Fibroblast of lung (primary cell): ENCODE measurements around the gene TMEM258. TPM values are rescaled to one million over a fixed set of nuclear protein-coding genes. Genes with fewer than 3 reads are reported as not detected.

ENCODE experiments used
- DNase-seq, 2 donors: peaks; one replicate each; pipeline versions ENCODE4 v3.0.0 to v3.0.0-alpha.2; 2010; ENCODE audit warnings: low read depth in 2 of 2
- H2AFZ ChIP-seq: 2 replicates; pipeline ENCODE4 v1.5.1; 2012; ENCODE audit warnings: low read length, control low read depth, inconsistent platforms
- H3K27ac ChIP-seq: 2 replicates; pipeline ENCODE4 v1.5.1; 2011; ENCODE audit warnings: low read length, control low read depth; ENCODE audit not compliant: insufficient read depth
- H3K27me3 ChIP-seq: 2 replicates; pipeline ENCODE4 v1.5.1; 2011; ENCODE audit warnings: mild to moderate bottlenecking, low read length; ENCODE audit not compliant: control insufficient read depth, insufficient read depth
- H3K36me3 ChIP-seq: 2 replicates; pipeline ENCODE4 v1.5.1; 2011; ENCODE audit warnings: low read length; ENCODE audit not compliant: control insufficient read depth, insufficient read depth
- H3K4me1 ChIP-seq: 2 replicates; pipeline ENCODE4 v1.5.1; 2011; ENCODE audit warnings: low read length; ENCODE audit not compliant: control insufficient read depth, insufficient read depth; ENCODE audit errors: extremely low read depth
- H3K4me2 ChIP-seq: 2 replicates; pipeline ENCODE4 v1.5.1; 2011; ENCODE audit warnings: low read length, control low read depth; ENCODE audit not compliant: insufficient read depth; ENCODE audit errors: extremely low read depth
- H3K4me3 ChIP-seq, 4 experiments: fragments of 200-600 bp in 1 of 4; sonication (generic) in 1 of 4; replicated peaks in 1 of 4; 2 replicates each; pipeline ENCODE4 v1.5.1; 2011 to 2016; ENCODE audit warnings: low read length in 4 of 4, low read depth in 3 of 4, mild to moderate bottlenecking in 3 of 4, control low read depth in 2 of 4, inconsistent platforms in 1 of 4, mixed read lengths in 1 of 4; ENCODE audit not compliant: insufficient read depth in 1 of 4; ENCODE audit errors: control extremely low read depth in 1 of 4
- H3K79me2 ChIP-seq: 2 replicates; pipeline ENCODE4 v1.5.1; 2012; ENCODE audit warnings: mild to moderate bottlenecking, low read length, inconsistent platforms; ENCODE audit not compliant: control insufficient read depth, insufficient read depth
- H3K9ac ChIP-seq: 2 replicates; pipeline ENCODE4 v1.5.1; 2011; ENCODE audit warnings: mild to moderate bottlenecking, low read length, control low read depth; ENCODE audit not compliant: insufficient read depth
- H3K9me3 ChIP-seq: 2 replicates; pipeline ENCODE4 v1.5.1; 2012; ENCODE audit warnings: low read depth, low read length; ENCODE audit not compliant: control insufficient read depth, insufficient read depth
- H4K20me1 ChIP-seq: 2 replicates; pipeline ENCODE4 v1.5.1; 2011; ENCODE audit warnings: low read length; ENCODE audit not compliant: control insufficient read depth, insufficient read depth; ENCODE audit errors: extremely low read depth
- EZH2 ChIP-seq: IDR thresholded peaks from 2 replicates; pipeline ENCODE4 v1.5.1; 2012; ENCODE audit warnings: low read length, control low read depth, mild to moderate bottlenecking; ENCODE audit errors: missing control alignments
- polyA plus RNA-seq, 2 donors: library from polyadenylated mRNA; depleted of rRNA in 1 of 2; stranded (reverse) in 1 of 2; unstranded in 1 of 2; fragments of >200 nt; gene quantifications; 2 replicates each; pipeline ENCODE4 v1.2.1, GENCODE V29; 2011 to 2012; ENCODE audit warnings: missing spikeins in 1 of 2
- total RNA-seq: library from RNA; depleted of rRNA; stranded (reverse); fragments of >200 nt; gene quantifications from 2 replicates; pipeline ENCODE4 v1.2.1, GENCODE V29; 2014
- TF ChIP-seq, protein P1 (sequence below), 2 donors: IDR thresholded peaks in 1 of 2; conservative IDR thresholded peaks in 1 of 2; 1 replicate in 1 of 2; 2 replicates in 1 of 2; pipeline ENCODE4 v1.5.1; 2011 to 2012; ENCODE audit warnings: low read length in 2 of 2, control low read depth in 1 of 2, inconsistent platforms in 1 of 2, low read depth in 1 of 2, mild to moderate bottlenecking in 1 of 2

The TMEM258 gene
- total and polyA plus RNA-seq, 2 donors (not counting 1 experiment from before 2014, with no cell fraction given) = 173 to 245 TPM

GRCh38 chr11:61761440-61762222 is 30.8 kb downstream of the TMEM258 start:
- Histone ChIP-seq H2AFZ (no peak overlapping the region), H3K9me3 (no peaks in the 10 kb centered on the region), H3K4me2 (no peak overlapping the region), H4K20me1 (no peaks in the 10 kb centered on the region), H3K4me1 (no peaks in the 10 kb centered on the region), H3K9ac (no peak overlapping the region), H3K36me3 (no peaks in the 10 kb centered on the region), H3K27ac (no peak overlapping the region), H3K27me3 (peaks cover 3% of the 10 kb centered on the region), H3K79me2 (no peaks in the 10 kb centered on the region), H3K4me3 (no peak overlapping the region)
- DNase-seq = no peak
- no peak for TF ChIP-seq EZH2
- TF ChIP-seq, protein P1, sequence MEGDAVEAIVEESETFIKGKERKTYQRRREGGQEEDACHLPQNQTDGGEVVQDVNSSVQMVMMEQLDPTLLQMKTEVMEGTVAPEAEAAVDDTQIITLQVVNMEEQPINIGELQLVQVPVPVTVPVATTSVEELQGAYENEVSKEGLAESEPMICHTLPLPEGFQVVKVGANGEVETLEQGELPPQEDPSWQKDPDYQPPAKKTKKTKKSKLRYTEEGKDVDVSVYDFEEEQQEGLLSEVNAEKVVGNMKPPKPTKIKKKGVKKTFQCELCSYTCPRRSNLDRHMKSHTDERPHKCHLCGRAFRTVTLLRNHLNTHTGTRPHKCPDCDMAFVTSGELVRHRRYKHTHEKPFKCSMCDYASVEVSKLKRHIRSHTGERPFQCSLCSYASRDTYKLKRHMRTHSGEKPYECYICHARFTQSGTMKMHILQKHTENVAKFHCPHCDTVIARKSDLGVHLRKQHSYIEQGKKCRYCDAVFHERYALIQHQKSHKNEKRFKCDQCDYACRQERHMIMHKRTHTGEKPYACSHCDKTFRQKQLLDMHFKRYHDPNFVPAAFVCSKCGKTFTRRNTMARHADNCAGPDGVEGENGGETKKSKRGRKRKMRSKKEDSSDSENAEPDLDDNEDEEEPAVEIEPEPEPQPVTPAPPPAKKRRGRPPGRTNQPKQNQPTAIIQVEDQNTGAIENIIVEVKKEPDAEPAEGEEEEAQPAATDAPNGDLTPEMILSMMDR (conservative IDR thresholded peaks at IDR 0.05 in 1 of 2, IDR thresholded peaks at IDR 0.05 in 1 of 2; ENCODE audit: low read depth in 1 of 2, low read length in 2 of 2) = no peak

- no peak for DNase-seq
- Histone ChIP-seq H3K4me3 (no peak overlapping the region), H3K9me3 (no peaks in the 10 kb centered on the region), H3K9ac (no peak overlapping the region), H3K27me3 (peaks cover 3% of the 10 kb centered on the region), H2AFZ (no peak overlapping the region), H3K36me3 (no peaks in the 10 kb centered on the region), H3K27ac (no peak overlapping the region), H3K79me2 (no peaks in the 10 kb centered on the region), H3K4me1 (no peaks in the 10 kb centered on the region), H3K4me2 (no peak overlapping the region), H4K20me1 (no peaks in the 10 kb centered on the region)
- TF ChIP-seq, protein P1 (conservative IDR thresholded peaks at IDR 0.05 in 1 of 2, IDR thresholded peaks at IDR 0.05 in 1 of 2; ENCODE audit: low read depth in 1 of 2, low read length in 2 of 2) = no peak
- no peak for TF ChIP-seq EZH2
Measured at GRCh38 chr11:61760946-61761345, 31.5 kb downstream of the TMEM258 start.

DNA sequence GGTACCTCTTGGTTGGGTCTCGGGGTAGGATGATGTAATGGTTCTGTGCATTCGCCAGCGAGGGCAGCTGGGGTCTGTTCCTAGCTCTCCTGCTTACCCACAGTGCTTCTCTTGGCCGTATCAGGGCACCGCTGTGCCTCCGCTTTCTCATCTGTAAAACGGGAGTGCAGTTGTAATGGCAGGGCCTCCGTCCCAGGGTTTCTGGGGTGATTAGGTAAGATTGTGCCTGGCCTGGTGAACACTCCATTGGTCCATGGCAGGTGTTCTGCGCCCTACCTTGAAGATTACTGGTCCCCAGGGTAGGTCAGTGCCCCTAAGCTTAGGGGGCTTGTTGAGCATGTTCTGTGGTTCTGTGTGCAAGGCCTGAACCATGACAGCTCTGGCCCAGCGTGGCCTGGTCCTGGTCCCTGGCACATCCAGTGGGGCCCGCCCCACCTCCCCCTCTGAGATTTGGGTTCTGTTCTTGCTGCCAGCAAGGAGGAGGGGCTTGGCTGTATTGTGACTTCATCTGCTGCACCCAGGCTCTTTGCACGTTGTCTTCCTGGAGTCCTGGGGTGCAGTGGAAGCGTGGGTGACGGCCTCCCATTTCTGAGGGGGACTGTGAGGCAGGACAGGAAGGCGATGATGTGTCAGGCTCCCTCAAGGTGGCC is 35.1 kb downstream of the TMEM258 start:
- H3K9me3 ChIP-seq = no peaks in the 10 kb centered on the region
- no peak overlapping the region for H3K4me3 ChIP-seq
- H3K9ac ChIP-seq = no peak overlapping the region
- H3K4me1 ChIP-seq = no peaks in the 10 kb centered on the region
- peaks cover 13% of the 10 kb centered on the region for H3K27me3 ChIP-seq
- DNase-seq = no peak
- no peak for TF ChIP-seq EZH2
- TF ChIP-seq, protein P1 (conservative IDR thresholded peaks at IDR 0.05 in 1 of 2, IDR thresholded peaks at IDR 0.05 in 1 of 2; ENCODE audit: low read depth in 1 of 2, low read length in 2 of 2) = no peak
- H3K27ac ChIP-seq = no peak overlapping the region
- H3K79me2 ChIP-seq = no peaks in the 10 kb centered on the region
- no peak overlapping the region for H2AFZ ChIP-seq
- no peaks in the 10 kb centered on the region for H4K20me1 ChIP-seq
- H3K4me2 ChIP-seq = no peak overlapping the region
- no peaks in the 10 kb centered on the region for H3K36me3 ChIP-seq
